Prostate gland (tissue), 2 donors: ENCODE data around the gene PAN3. TPM values are rescaled to one million over a fixed set of nuclear protein-coding genes. Genes with fewer than 3 reads are reported as not detected.

Experiments
- DNase-seq: peaks from one replicate; pipeline ENCODE4 v3.0.0-alpha.2; 2019; ENCODE audit warnings: low spot score
- H3K27ac ChIP-seq, 2 donors: fragments of 200-600 bp; sonication (generic); 2 replicates each; pipeline ENCODE4 v1.5.1; 2017 to 2019
- H3K27me3 ChIP-seq: fragments of 200-600 bp; sonication (generic); replicated peaks from 2 replicates; pipeline ENCODE4 v1.5.1; 2019; ENCODE audit not compliant: insufficient read depth
- H3K36me3 ChIP-seq, 2 donors: fragments of 200-600 bp; sonication (generic); 1 replicate in 1 of 2; 2 replicates in 1 of 2; pipeline versions ENCODE4 v1.5.1 to v1.8.1; 2017 to 2019
- H3K4me1 ChIP-seq: fragments of 200-600 bp; sonication (generic); replicated peaks from 2 replicates; pipeline ENCODE4 v1.5.1; 2019
- H3K4me3 ChIP-seq, 2 donors: fragments of 200-600 bp; sonication (generic); 2 replicates each; pipeline ENCODE4 v1.5.1; 2017 to 2019
- H3K9me3 ChIP-seq: fragments of 200-600 bp; sonication (generic); 2 replicates; pipeline ENCODE4 v1.5.1; 2017
- POLR2A ChIP-seq: fragments of 450-650 bp; IDR thresholded peaks from one replicate; pipeline ENCODE4 v1.6.1; 2016; ENCODE audit warnings: antibody characterized with exemption, mild to moderate bottlenecking
- POLR2AphosphoS5 ChIP-seq: sonication (generic); formaldehyde crosslinking; IDR thresholded peaks from one replicate; pipeline ENCODE4 v1.6.1; 2017; ENCODE audit warnings: antibody characterized with exemption
- WGBS: methylation state at CpG from one replicate; pipeline ENCODE4 v1.1.5; 2018; 5-methylcytosine and 5-hydroxymethylcytosine counted together
- intact Hi-C: fragments of 100-400 bp; cut with DNase I; formaldehyde crosslinking; loops from one replicate; pipeline ENCODE4 v1.14.2; 2022
- total RNA-seq, 2 donors: library from RNA; depleted of rRNA; stranded (reverse); fragments of >200 nt; gene quantifications; one replicate each; pipeline ENCODE4 v1.1.0, GENCODE V29; 2016
- TF ChIP-seq, protein P1 (sequence below), 4 experiments: fragments of 200-600 bp in 2 of 4; fragments of 450-650 bp in 2 of 4; sonication (generic) in 2 of 4; IDR thresholded peaks; 1 replicate in 3 of 4; 2 replicates in 1 of 4; pipeline ENCODE4 v1.5.1; 2016 to 2019; ENCODE audit warnings: antibody characterized with exemption in 4 of 4, mild to moderate bottlenecking in 2 of 4, moderate library complexity in 2 of 4

Gene PAN3, protein sequence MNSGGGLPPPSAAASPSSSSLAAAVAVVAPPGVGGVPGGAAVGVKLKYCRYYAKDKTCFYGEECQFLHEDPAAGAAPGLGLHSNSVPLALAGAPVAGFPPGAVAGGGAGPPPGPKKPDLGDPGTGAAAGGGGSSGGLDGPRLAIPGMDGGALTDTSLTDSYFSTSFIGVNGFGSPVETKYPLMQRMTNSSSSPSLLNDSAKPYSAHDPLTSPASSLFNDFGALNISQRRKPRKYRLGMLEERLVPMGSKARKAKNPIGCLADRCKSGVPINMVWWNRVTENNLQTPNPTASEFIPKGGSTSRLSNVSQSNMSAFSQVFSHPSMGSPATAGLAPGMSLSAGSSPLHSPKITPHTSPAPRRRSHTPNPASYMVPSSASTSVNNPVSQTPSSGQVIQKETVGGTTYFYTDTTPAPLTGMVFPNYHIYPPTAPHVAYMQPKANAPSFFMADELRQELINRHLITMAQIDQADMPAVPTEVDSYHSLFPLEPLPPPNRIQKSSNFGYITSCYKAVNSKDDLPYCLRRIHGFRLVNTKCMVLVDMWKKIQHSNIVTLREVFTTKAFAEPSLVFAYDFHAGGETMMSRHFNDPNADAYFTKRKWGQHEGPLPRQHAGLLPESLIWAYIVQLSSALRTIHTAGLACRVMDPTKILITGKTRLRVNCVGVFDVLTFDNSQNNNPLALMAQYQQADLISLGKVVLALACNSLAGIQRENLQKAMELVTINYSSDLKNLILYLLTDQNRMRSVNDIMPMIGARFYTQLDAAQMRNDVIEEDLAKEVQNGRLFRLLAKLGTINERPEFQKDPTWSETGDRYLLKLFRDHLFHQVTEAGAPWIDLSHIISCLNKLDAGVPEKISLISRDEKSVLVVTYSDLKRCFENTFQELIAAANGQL
- total RNA-seq, result 10 to 100 TPM; 31.4 to 51.7 TPM

DNA sequence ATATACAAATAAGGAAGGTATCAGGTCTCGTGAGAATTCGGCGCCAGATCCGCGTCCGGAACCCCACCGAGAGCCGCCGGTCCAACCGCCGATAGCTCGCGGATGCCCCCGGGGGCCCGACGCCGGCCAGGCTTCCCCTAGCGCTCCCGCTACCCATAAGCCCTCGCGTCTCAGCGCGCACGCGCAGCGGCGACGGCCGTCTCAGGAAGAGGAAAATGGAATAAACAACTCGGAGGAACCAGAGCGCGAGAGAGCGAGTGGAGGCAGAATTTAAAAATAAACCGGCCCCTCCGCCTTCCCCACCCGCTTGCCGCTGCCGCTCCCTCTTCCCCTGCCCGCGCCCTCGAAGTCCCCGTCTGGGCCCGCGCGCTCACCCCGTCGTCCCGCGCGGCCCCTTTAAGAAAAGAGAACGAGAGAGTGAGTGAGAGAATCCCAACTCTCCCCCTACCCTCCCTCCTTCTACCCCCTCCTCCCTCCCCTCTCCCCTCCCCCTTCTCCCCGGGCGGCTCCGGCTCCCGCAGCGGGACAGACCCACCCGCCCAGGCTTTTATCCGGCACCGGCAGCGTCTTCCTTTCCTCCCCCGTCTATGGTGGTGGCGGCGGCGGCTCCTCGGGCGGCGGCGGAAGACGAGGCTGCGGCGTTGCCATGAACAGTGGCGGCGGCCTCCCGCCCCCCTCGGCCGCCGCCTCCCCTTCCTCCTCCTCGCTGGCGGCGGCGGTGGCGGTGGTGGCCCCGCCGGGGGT, at the start of gene PAN3:
TSS of gene PAN3 (plus strand) at position 534 of the 744 bp plus-strand sequence. CDS start at position 647, 113 bp downstream.
- H3K9me3 ChIP-seq, result no peaks in the 10 kb centered on the region
- TF ChIP-seq POLR2A (peak; percentile 46), POLR2AphosphoS5 (peak; percentile 95)
- TF ChIP-seq, protein P1, sequence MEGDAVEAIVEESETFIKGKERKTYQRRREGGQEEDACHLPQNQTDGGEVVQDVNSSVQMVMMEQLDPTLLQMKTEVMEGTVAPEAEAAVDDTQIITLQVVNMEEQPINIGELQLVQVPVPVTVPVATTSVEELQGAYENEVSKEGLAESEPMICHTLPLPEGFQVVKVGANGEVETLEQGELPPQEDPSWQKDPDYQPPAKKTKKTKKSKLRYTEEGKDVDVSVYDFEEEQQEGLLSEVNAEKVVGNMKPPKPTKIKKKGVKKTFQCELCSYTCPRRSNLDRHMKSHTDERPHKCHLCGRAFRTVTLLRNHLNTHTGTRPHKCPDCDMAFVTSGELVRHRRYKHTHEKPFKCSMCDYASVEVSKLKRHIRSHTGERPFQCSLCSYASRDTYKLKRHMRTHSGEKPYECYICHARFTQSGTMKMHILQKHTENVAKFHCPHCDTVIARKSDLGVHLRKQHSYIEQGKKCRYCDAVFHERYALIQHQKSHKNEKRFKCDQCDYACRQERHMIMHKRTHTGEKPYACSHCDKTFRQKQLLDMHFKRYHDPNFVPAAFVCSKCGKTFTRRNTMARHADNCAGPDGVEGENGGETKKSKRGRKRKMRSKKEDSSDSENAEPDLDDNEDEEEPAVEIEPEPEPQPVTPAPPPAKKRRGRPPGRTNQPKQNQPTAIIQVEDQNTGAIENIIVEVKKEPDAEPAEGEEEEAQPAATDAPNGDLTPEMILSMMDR (IDR thresholded peaks at IDR 0.05), result peak in 1 of 4 experiments; percentile 24
- 1% methylated on average over 67 of the region's 84 CpGs for WGBS
- H3K4me1 ChIP-seq, result peaks cover 5% of the 10 kb centered on the region
- H3K4me3 ChIP-seq, result peak within 1 kb of the TSS; percentile 82 to 100
- no peaks in the 10 kb centered on the region for H3K27me3 ChIP-seq
- intact Hi-C loops, result loop anchor here (10.0 kb wide), 1 partner anchor 517 kb away; the partner anchor contains the start of gene POMP
- no peaks in the 10 kb centered on the region for H3K36me3 ChIP-seq
- peak; percentile 86 for DNase-seq
- peak within 1 kb of the TSS; percentile 96 to 98 for H3K27ac ChIP-seq

DNA sequence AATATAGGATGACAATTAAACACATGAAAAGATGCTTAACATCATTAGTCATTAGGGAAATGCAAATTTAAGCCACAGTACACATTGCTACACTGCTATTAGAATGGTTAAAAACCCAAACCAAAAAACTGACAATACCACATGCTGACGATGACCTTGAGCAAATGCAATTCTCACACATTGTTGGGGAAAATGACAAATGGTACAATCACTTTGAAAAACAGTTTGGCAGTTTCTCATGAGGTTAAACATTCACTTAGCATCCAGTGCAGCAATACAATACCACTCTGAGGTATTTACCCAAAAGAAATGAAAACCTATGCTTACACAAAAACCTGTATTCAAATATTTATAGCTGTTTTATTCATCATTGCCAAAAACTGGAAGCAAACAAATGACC, 49.3 kb upstream of the PAN3 start:
- intact Hi-C loops, result no loop called here
- WGBS, result 51% methylated on average over 1 of the region's 1 CpG
- Histone ChIP-seq H3K9me3 (no peaks in the 10 kb centered on the region), H3K27me3 (no peaks in the 10 kb centered on the region), H3K4me1 (no peaks in the 10 kb centered on the region), H3K27ac (no peak overlapping the region), H3K4me3 (no peak overlapping the region), H3K36me3 (no peaks in the 10 kb centered on the region)
- DNase-seq, result no peak
- no peak for TF ChIP-seq POLR2A
- TF ChIP-seq, protein P1 (IDR thresholded peaks at IDR 0.05), result no peak
- no peak for TF ChIP-seq POLR2AphosphoS5

DNA sequence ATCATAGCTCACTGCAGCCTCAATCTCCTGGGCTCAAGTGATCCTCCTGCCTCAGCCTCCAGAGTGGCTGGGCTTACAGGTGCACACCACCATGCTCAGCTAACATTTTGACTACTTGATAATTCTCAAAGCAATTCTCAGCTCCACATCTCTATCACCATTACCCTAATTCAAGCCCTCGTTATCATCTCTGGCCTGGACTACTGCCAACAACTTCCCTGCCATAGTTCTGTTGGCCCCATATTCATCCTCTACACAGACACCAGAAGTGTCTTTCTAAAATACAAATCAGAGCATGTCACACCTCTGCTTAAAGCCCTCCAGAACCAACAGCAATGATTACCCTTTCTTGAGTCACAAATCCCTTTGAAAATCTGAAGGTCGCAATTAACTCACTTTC, 45.9 kb upstream of the PAN3 start:
- TF ChIP-seq, protein P1 (IDR thresholded peaks at IDR 0.05), result no peak
- no peak for TF ChIP-seq POLR2AphosphoS5
- no peak for TF ChIP-seq POLR2A
- Histone ChIP-seq H3K9me3 (no peaks in the 10 kb centered on the region), H3K27ac (no peak overlapping the region), H3K4me3 (no peak overlapping the region), H3K27me3 (no peaks in the 10 kb centered on the region), H3K36me3 (no peaks in the 10 kb centered on the region), H3K4me1 (no peaks in the 10 kb centered on the region)
- DNase-seq, result no peak
- intact Hi-C loops, result no loop called here
- WGBS, result 70% methylated on average over 2 of the region's 2 CpGs

DNA sequence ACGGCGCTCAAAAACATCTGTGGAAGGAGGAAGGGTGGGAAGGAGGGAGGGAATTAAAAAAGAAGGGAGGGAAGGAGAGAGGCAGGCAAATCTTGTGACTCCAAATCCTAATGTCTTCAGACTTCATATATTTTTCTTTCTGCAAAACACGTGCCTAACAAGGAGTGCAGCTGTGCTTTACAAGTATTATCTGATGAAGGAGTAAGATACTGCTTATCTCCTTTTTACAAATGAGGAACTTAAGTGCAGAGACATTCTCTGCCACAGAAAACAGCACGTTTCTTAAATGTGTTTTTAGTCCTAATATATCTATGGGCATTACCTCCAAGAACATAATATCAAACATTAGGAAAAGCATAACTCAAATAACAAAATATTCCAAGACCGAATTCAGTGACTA, 44.5 kb upstream of the PAN3 start:
- no peak overlapping the region for H3K27ac ChIP-seq
- H3K27me3 ChIP-seq, result peaks cover 2% of the 10 kb centered on the region
- no peak for DNase-seq
- TF ChIP-seq, protein P1 (IDR thresholded peaks at IDR 0.05), result no peak
- no peak for TF ChIP-seq POLR2A
- no peak for TF ChIP-seq POLR2AphosphoS5
- H3K4me1 ChIP-seq, result no peaks in the 10 kb centered on the region
- no peak overlapping the region for H3K4me3 ChIP-seq
- WGBS, result 28% methylated on average over 5 of the region's 5 CpGs
- intact Hi-C loops, result no loop called here
- H3K36me3 ChIP-seq, result no peaks in the 10 kb centered on the region
- no peaks in the 10 kb centered on the region for H3K9me3 ChIP-seq
